Adrenal gland (tissue), 12 donors: ENCODE data around the gene OR6K2. TPM values are rescaled to one million over a fixed set of nuclear protein-coding genes. Genes with fewer than 3 reads are reported as not detected.
A peak's percentile ranks its signal among the peaks of the same experiment; 100 is the strongest.

Source experiments
- DNase-seq, 7 donors: peaks; one replicate each; pipeline ENCODE4 v3.0.0-alpha.2; 2019 to 2020
- H3K27ac ChIP-seq, 5 donors: fragments of 200-600 bp; sonication (generic) in 4 of 5; 1 replicate in 3 of 5; 2 replicates in 2 of 5; pipeline versions ENCODE4 v1.5.1 to v1.8.0; 2016 to 2020; ENCODE audit warnings: mild to moderate bottlenecking in 1 of 5
- H3K27me3 ChIP-seq: fragments of 200-600 bp; 2 replicates; pipeline ENCODE4 v1.8.0; 2021
- H3K36me3 ChIP-seq, 2 donors: fragments of 200-600 bp; replicated peaks in 1 of 2; 1 replicate in 1 of 2; 2 replicates in 1 of 2; pipeline versions ENCODE4 v1.5.1 to v1.8.0; 2018 to 2022
- H3K4me1 ChIP-seq, 2 donors: fragments of 200-600 bp; replicated peaks in 1 of 2; 1 replicate in 1 of 2; 2 replicates in 1 of 2; pipeline versions ENCODE4 v1.5.1 to v1.8.0; 2018 to 2021
- H3K4me3 ChIP-seq, 4 donors: fragments of 200-600 bp; sonication (generic) in 3 of 4; one replicate each; pipeline ENCODE4 v1.5.1; 2016 to 2018
- H3K9me3 ChIP-seq, 3 donors: fragments of 200-600 bp; sonication (generic) in 1 of 3; replicated peaks in 1 of 3; 1 replicate in 2 of 3; 2 replicates in 1 of 3; pipeline versions ENCODE4 v1.5.1 to v1.8.0; 2016 to 2021
- CTCF ChIP-seq, 6 experiments: fragments of 450-650 bp in 4 of 6; fragments of 200-600 bp in 2 of 6; sonication (generic) in 1 of 6; IDR thresholded peaks; 1 replicate in 5 of 6; 2 replicates in 1 of 6; pipeline versions ENCODE4 v1.5.1 to v1.8.0; 2016 to 2021; ENCODE audit warnings: antibody characterized with exemption in 6 of 6, mild to moderate bottlenecking in 2 of 6, moderate library complexity in 1 of 6
- POLR2A ChIP-seq, 2 donors: fragments of 450-650 bp; IDR thresholded peaks; one replicate each; pipeline ENCODE4 v1.6.1; 2017; ENCODE audit warnings: antibody characterized with exemption in 2 of 2, mild to moderate bottlenecking in 2 of 2, moderate library complexity in 1 of 2
- WGBS, 4 donors: extraction: QIAGEN DNeasy Blood & Tissue Kit in 2 of 4; methylation state at CpG; one replicate each; pipeline versions ENCODE4 v1.1.5 to v1.1.7; 2013 to 2017; 5-methylcytosine and 5-hydroxymethylcytosine counted together
- intact Hi-C, 2 donors: fragments of 100-400 bp; cut with DNase I; formaldehyde crosslinking; loops; one replicate each; pipeline versions ENCODE4 v1.14.1 to v1.15.0; 2022 to 2023
- polyA plus RNA-seq, 3 donors: library from polyadenylated mRNA; stranded (reverse); fragments of 200-250 nt in 2 of 3; fragments of 350-450 nt in 1 of 3; fragmentation: Illumina TruSeq in 1 of 3; extraction: RNeasy Lipid Tissue Mini Kit (QIAGEN cat#74804) in 1 of 3; gene quantifications; one replicate each; pipeline ENCODE4 v1.2.3, GENCODE V29; 2013 to 2014
- total RNA-seq, 9 donors: library from RNA; depleted of rRNA in 4 of 9; stranded (reverse); fragments of >200 nt in 4 of 9; fragments of 120-200 nt in 1 of 9; fragmentation: NEBNext Ultra II Directional in 1 of 9; extraction: Animal tissue kit (Norgen Biotek cat#: 25700) in 1 of 9; gene quantifications; one replicate each; pipeline versions ENCODE4 v1.1.0 to v1.2.4, GENCODE V29; 2013 to 2023
- donor health status: healthy with polysubstance abuse.
- donor health status: Bipolar disorder and iron deficiency.
- donor health status: DM: yes; HTN: yes; CAD: no.
- donor health status: DM: no; HTN: no; CAD: no.
- donor health status: DM: no; HTN: no; CAD: no.
- donor health status: DM: yes; HTN: yes; CAD: no.

OR6K2 gene
- total and polyA plus RNA-seq, 12 donors = not detected

GRCh38 chr1:158654571-158654970 is 45.9 kb downstream of the OR6K2 start:
- Histone ChIP-seq H3K4me3 (no peak overlapping the region), H3K36me3 (no peaks in the 10 kb centered on the region), H3K9me3 (no peaks in the 10 kb centered on the region), H3K4me1 (no peaks in the 10 kb centered on the region), H3K27me3 (no peaks in the 10 kb centered on the region), H3K27ac (no peak overlapping the region)
- TF ChIP-seq POLR2A (IDR thresholded peaks at IDR 0.05) = no peak
- TF ChIP-seq CTCF (IDR thresholded peaks at IDR 0.05) = no peak
- DNase-seq = peak in 1 of 7 donors; percentile 2
- 54 to 71% (median 68%) methylated on average over 6 of the region's 6 CpGs for WGBS, 4 donors
- intact Hi-C loops = no loop called here

GRCh38 chr1:158654086-158654485 is 46.4 kb downstream of the OR6K2 start:
- Histone ChIP-seq H3K9me3 (no peaks in the 10 kb centered on the region), H3K4me3 (no peak overlapping the region), H3K4me1 (no peaks in the 10 kb centered on the region), H3K27me3 (no peaks in the 10 kb centered on the region), H3K27ac (no peak overlapping the region), H3K36me3 (no peaks in the 10 kb centered on the region)
- intact Hi-C loops = no loop called here
- TF ChIP-seq CTCF (IDR thresholded peaks at IDR 0.05) = no peak
- no peak for DNase-seq

- no peaks in the 10 kb centered on the region for H3K27me3 ChIP-seq
- H3K27ac ChIP-seq = no peak overlapping the region
- H3K36me3 ChIP-seq = no peaks in the 10 kb centered on the region
- no peak for TF ChIP-seq CTCF (IDR thresholded peaks at IDR 0.05)
- TF ChIP-seq POLR2A (IDR thresholded peaks at IDR 0.05) = no peak
- 85 to 92% (median 88%) methylated on average over 7 of the region's 7 CpGs for WGBS, 4 donors
- intact Hi-C loops = no loop called here
- no peaks in the 10 kb centered on the region for H3K4me1 ChIP-seq
- no peak for DNase-seq
- no peaks in the 10 kb centered on the region for H3K9me3 ChIP-seq
- H3K4me3 ChIP-seq = no peak overlapping the region
These were observed 47.6 kb downstream of the OR6K2 start for GRCh38 chr1:158652721-158653334.

Other genes starting within 250 kb of the OR6K2 start
- not detected for gene OR10K1, start 238.8 kb downstream of the OR6K2 start, total RNA-seq
- not detected for gene OR10K1, start 238.8 kb downstream of the OR6K2 start, polyA plus RNA-seq
- gene OR10R2, start 228.4 kb downstream of the OR6K2 start, total RNA-seq = not detected
- not detected for gene OR10R2, start 228.4 kb downstream of the OR6K2 start, polyA plus RNA-seq
- gene OR6Y1, start 146.2 kb downstream of the OR6K2 start, total RNA-seq = not detected
- gene OR6Y1, start 146.2 kb downstream of the OR6K2 start, polyA plus RNA-seq = not detected
- gene OR6P1, start 130.1 kb downstream of the OR6K2 start, total RNA-seq = not detected
- not detected for gene OR6P1, start 130.1 kb downstream of the OR6K2 start, polyA plus RNA-seq
- not detected for gene OR10X1, start 120.8 kb downstream of the OR6K2 start, total RNA-seq
- not detected for gene OR10X1, start 120.8 kb downstream of the OR6K2 start, polyA plus RNA-seq
- not detected for gene OR10Z1, start 95.4 kb downstream of the OR6K2 start, total RNA-seq
- not detected for gene OR10Z1, start 95.4 kb downstream of the OR6K2 start, polyA plus RNA-seq
- gene SPTA1, start 13.9 kb downstream of the OR6K2 start, total RNA-seq = 1 to 10 TPM in 1 of 9 donors, under 1 TPM in 3, not detected in 5; 0.14 to 2.8 (median 0.31) TPM
- under 1 TPM in 1 of 3 donors, not detected in 2; under 0.01 TPM for gene SPTA1, start 13.9 kb downstream of the OR6K2 start, polyA plus RNA-seq
- gene OR6K3, start 20.1 kb upstream of the OR6K2 start, total RNA-seq = not detected
- under 1 TPM in 1 of 3 donors, not detected in 2; 0.32 TPM for gene OR6K3, start 20.1 kb upstream of the OR6K2 start, polyA plus RNA-seq
- gene OR6K6, start 54.1 kb upstream of the OR6K2 start, total RNA-seq = not detected
- not detected for gene OR6K6, start 54.1 kb upstream of the OR6K2 start, polyA plus RNA-seq
- not detected for gene OR6N1, start 71.5 kb upstream of the OR6K2 start, total RNA-seq
- gene OR6N1, start 71.5 kb upstream of the OR6K2 start, polyA plus RNA-seq = not detected
- gene OR6N2, start 80.6 kb upstream of the OR6K2 start, total RNA-seq = not detected
- gene OR6N2, start 80.6 kb upstream of the OR6K2 start, polyA plus RNA-seq = not detected
- 10 to 100 TPM in 7 of 9 donors, 1 to 10 TPM in 2; 3.1 to 17.9 (median 14.5) TPM for gene MNDA, start 130.7 kb upstream of the OR6K2 start, total RNA-seq
- 10 to 100 TPM in 1 of 3 donors, 1 to 10 TPM in 2; 5.2 to 13.1 (median 5.7) TPM for gene MNDA, start 130.7 kb upstream of the OR6K2 start, polyA plus RNA-seq
- 1 to 10 TPM in 2 of 9 donors, under 1 TPM in 6, not detected in 1; 0.11 to 2.8 (median 0.40) TPM for gene PYHIN1, start 230.9 kb upstream of the OR6K2 start, total RNA-seq
- gene PYHIN1, start 230.9 kb upstream of the OR6K2 start, polyA plus RNA-seq = under 1 TPM; 0.24 to 0.48 (median 0.32) TPM